GM19099 (cell line): ENCODE measurements around the gene METTL8.

Experiments used
- POLR2A ChIP-seq: IDR thresholded peaks from 3 replicates; pipeline ENCODE4 v1.6.1; 2011; ENCODE audit warnings: low read depth; ENCODE audit not compliant: insufficient read length; ENCODE audit errors: extremely low read depth

Gene METTL8

GRCh38 chr2:171274757-171275156 lies 159.0 kb downstream of the METTL8 start:
- TF ChIP-seq POLR2A = no peak

- no peak for TF ChIP-seq POLR2A
Measured at GRCh38 chr2:171271971-171272436, 161.8 kb downstream of the METTL8 start.

GRCh38 chr2:171271386-171271785 lies 162.4 kb downstream of the METTL8 start:
- TF ChIP-seq POLR2A = no peak

- TF ChIP-seq POLR2A = no peak
Measured at GRCh38 chr2:171267855-171268629, 165.7 kb downstream of the METTL8 start.
